HEK293T (cell line): ENCODE data around the gene PTPMT1.
"Not testable (repeated sequence)": the region's sequence is repeated elsewhere in the genome, so short reads cannot be mapped to it uniquely, and the experiment has no call there.

Source experiments
- CTCF ChIA-PET: fragments of 350-600 bp; formaldehyde crosslinking; extraction: SDS; loops from one replicate; lab custom pipeline; 2021; ENCODE audit warnings: antibody characterized with exemption, inconsistent platforms; lab: Yijun Ruan, JAX
- POLR2A ChIA-PET: fragments of 350-600 bp; formaldehyde crosslinking; extraction: SDS; loops from one replicate; lab custom pipeline; 2020; ENCODE audit warnings: antibody characterized with exemption, inconsistent platforms; lab: Yijun Ruan, JAX
- DNase-seq: peaks from one replicate; pipeline ENCODE4 v3.0.0; 2012; ENCODE audit warnings: mixed read lengths; ENCODE audit errors: extremely low spot score
- ARNT ChIP-seq: fragments of 450-650 bp; IDR thresholded peaks from 2 replicates; pipeline ENCODE4 v1.6.1; 2017; ENCODE audit warnings: mild to moderate bottlenecking
- BHLHE40 ChIP-seq: fragments of 450-650 bp; IDR thresholded peaks from 2 replicates; pipeline ENCODE4 v1.6.1; 2016; ENCODE audit warnings: mild to moderate bottlenecking, moderate library complexity, borderline replicate concordance
- CTBP1 ChIP-seq: fragments of 450-650 bp; IDR thresholded peaks from 2 replicates; pipeline ENCODE4 v1.6.1; 2016; ENCODE audit warnings: borderline replicate concordance
- ELF4 ChIP-seq: fragments of 450-650 bp; IDR thresholded peaks from 2 replicates; pipeline ENCODE4 v1.6.1; 2017; ENCODE audit warnings: antibody characterized with exemption
- FOXA1 ChIP-seq: fragments of 450-650 bp; IDR thresholded peaks from 2 replicates; pipeline ENCODE4 v1.6.1; 2016; ENCODE audit warnings: mild to moderate bottlenecking
- FOXK2 ChIP-seq: fragments of 450-650 bp; IDR thresholded peaks from 2 replicates; pipeline ENCODE4 v1.6.1; 2016; ENCODE audit warnings: mild to moderate bottlenecking
- FOXM1 ChIP-seq: fragments of 450-650 bp; IDR thresholded peaks from 2 replicates; pipeline ENCODE4 v1.6.1; 2017; ENCODE audit warnings: mild to moderate bottlenecking, borderline replicate concordance
- HDGF ChIP-seq: fragments of 450-650 bp; IDR thresholded peaks from 2 replicates; pipeline ENCODE4 v1.6.1; 2017; ENCODE audit warnings: antibody characterized with exemption, borderline replicate concordance
- L3MBTL2 ChIP-seq: fragments of 450-650 bp; conservative IDR thresholded peaks from 2 replicates; pipeline ENCODE4 v1.6.1; 2016; ENCODE audit warnings: mild to moderate bottlenecking
- LEF1 ChIP-seq: fragments of 450-650 bp; IDR thresholded peaks from 2 replicates; pipeline ENCODE4 v1.6.1; 2017; ENCODE audit warnings: mild to moderate bottlenecking, borderline replicate concordance
- NFRKB ChIP-seq: fragments of 450-650 bp; IDR thresholded peaks from 2 replicates; pipeline ENCODE4 v1.6.1; 2016; ENCODE audit warnings: mild to moderate bottlenecking, moderate library complexity
- PKNOX1 ChIP-seq: fragments of 450-650 bp; IDR thresholded peaks from 2 replicates; pipeline ENCODE4 v1.6.1; 2016
- SP1 ChIP-seq: fragments of 450-650 bp; IDR thresholded peaks from 2 replicates; pipeline ENCODE4 v1.6.1; 2017
- SUZ12 ChIP-seq: fragments of 450-650 bp; IDR thresholded peaks from 2 replicates; pipeline ENCODE4 v1.6.1; 2016; ENCODE audit warnings: mild to moderate bottlenecking
- TARDBP ChIP-seq: fragments of 450-650 bp; IDR thresholded peaks from 2 replicates; pipeline ENCODE4 v1.6.1; 2016
- ZNF384 ChIP-seq: fragments of 450-650 bp; IDR thresholded peaks from 2 replicates; pipeline ENCODE4 v1.6.1; 2016

The PTPMT1 gene

DNA sequence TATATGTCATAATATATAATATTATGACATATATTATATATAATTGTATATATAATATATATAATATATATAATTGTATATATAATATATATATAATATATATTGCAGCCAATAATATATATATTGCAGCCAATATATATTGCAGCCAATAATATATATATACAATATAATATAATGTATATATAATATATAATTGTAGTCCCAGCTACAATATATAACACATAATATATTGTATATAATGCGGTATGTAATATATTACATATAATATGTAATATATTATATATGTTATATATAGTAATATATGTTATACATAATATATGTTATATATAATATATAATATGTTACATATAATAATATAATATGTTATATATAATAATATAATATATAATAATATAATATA, 6.7 kb upstream of the PTPMT1 start:
- DNase-seq: no peak
- CTCF ChIA-PET: interaction anchor here (0.6 kb wide), 1 partner anchor 18 kb away, joined by 5 read pairs; no protein-coding TSS in a partner anchor
- POLR2A ChIA-PET: no interaction called here
- TF ChIP-seq SUZ12 (no peak), HDGF (no peak), FOXM1 (no peak), PKNOX1 (no peak), ZNF384 (no peak), NFRKB (no peak), LEF1 (no peak), TARDBP (no peak), FOXK2 (no peak), BHLHE40 (no peak), ELF4 (no peak), ARNT (no peak), SP1 (no peak)

GRCh38 chr11:47560426-47560825, 5.0 kb upstream of the PTPMT1 start:
- CTCF ChIA-PET: no interaction called here
- POLR2A ChIA-PET: no interaction called here
- DNase-seq: no peak

DNA sequence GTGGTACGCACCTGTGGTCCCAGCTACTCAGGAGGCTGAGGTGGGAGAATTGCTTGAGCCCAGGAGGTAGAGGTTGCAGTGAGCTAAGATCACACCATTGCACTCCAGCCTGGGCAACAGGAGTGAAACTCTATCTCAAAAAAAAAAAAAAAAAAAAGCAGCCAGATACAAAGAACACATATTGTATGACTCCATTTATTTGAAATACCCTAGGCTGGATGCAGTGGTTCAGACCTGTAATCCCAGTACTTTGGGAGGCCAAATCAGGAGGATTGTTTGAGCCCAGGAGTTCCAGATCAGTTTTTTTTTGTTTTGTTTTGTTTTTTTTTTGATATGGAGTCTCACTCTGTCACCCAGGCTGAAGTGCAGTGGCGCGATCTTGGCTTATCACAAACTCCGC, 3.0 kb upstream of the PTPMT1 start:
- POLR2A ChIA-PET, CTCF ChIA-PET, DNase-seq: not testable (repeated sequence)
- TF ChIP-seq ZNF384: peak; percentile 49; the same call in 1 of the 2 replicates

More at GRCh38 chr11:47560426-47560825, 5.0 kb upstream of the PTPMT1 start:
- TF ChIP-seq FOXM1 (no peak), ZNF384 (no peak), CTBP1 (no peak), LEF1 (no peak)

DNA sequence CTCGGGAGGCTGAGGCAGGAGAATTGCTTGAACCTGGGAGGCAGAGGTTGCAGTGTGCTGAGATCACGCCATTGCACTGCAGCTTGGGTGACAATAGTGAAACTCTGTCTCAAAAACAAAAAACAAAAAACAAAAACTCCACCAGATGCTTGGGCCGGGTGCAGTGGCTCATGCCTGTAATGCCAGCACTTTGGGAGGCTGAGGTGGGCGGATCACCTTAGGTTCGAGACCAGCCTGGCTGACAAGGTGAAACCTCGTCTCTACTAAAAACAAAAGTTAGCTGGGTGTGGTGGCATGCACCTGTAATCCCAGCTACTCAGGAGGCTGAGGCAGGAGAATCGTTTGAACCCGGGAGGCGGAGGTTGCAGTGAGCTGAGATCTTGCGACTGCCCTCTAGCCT, 1.0 kb upstream of the PTPMT1 start:
- DNase-seq: not testable (repeated sequence)
- ChIA-PET CTCF (interaction anchor here (1.2 kb wide), 1 partner anchor 13 kb away, joined by 4 read pairs; no protein-coding TSS in a partner anchor), POLR2A (interaction anchor here (0.7 to 3.3 kb wide), 8 partner anchors 9 to 804 kb away, joined by 3 to 20 read pairs (median 6); partner anchors contain the start of genes C1QTNF4, CELF1, KBTBD4 and NDUFS3)

DNA sequence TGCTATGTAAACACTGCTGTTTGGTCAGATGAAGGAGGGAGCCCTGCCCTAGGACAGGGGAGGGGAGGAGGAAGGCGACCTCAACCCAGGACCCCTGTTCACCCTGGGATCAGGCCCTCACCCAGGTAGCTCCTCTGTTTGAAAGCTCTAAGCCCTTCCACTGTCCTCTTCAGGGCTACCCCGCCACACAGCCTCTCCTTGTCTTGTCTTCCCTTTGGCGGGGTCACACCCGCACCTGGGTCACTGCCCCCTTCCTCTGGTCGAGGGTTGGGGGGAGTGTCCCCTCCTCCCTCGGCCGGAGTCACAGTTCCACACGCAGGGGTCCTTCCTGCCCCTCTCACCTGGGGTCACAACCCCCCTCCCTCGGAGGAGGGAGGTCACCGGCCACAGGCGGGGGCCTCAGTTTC, 463 bp upstream of the PTPMT1 start:
- ChIA-PET CTCF (interaction anchor here (1.0 to 1.2 kb wide), 2 partner anchors 13 to 52 kb away, joined by 3 to 4 read pairs; no protein-coding TSS in a partner anchor), POLR2A (interaction anchor here (1.0 to 3.3 kb wide), 8 partner anchors 9 to 55 kb away, joined by 3 to 20 read pairs (median 6); partner anchors contain the start of genes C1QTNF4, CELF1, KBTBD4 and NDUFS3)
- TF ChIP-seq ZNF384 (no peak), PKNOX1 (no peak), FOXM1 (no peak), FOXK2 (no peak), ELF4 (no peak), HDGF (no peak), L3MBTL2 (no peak), FOXA1 (no peak), ARNT (no peak)
- no peak for DNase-seq

GRCh38 chr11:47566149-47566698, 825 bp downstream of the PTPMT1 start:
- no peak for DNase-seq
- POLR2A ChIA-PET: interaction anchor here (2.2 to 3.3 kb wide), 3 partner anchors 11 to 14 kb away, joined by 7 to 20 read pairs (median 18); partner anchors contain the start of genes CELF1, KBTBD4 and NDUFS3
- TF ChIP-seq ZNF384: peak; percentile 72
- no peak for TF ChIP-seq SUZ12
- CTCF ChIA-PET: interaction anchor here (0.9 to 1.0 kb wide), 3 partner anchors 13 to 51 kb away, joined by 3 to 4 read pairs (median 4); no protein-coding TSS in a partner anchor

DNA sequence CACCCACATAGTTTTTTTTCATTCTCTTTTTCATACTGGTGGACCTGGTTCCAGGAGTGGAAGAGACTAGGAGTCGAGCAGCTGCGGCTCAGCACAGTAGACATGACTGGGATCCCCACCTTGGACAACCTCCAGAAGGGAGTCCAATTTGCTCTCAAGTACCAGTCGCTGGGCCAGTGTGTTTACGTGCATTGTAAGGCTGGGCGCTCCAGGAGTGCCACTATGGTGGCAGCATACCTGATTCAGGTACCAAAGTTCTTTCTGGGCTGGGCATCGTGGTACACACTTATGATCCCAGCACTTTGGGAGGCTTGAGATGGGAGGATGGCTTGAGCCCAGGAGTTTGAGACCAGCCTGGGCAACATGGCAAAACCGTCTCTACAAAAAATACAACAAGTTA, 4.2 kb downstream of the PTPMT1 start:
- DNase-seq: no peak
- ChIA-PET POLR2A (interaction anchor here (1.5 kb wide), 1 partner anchor 9 kb away, joined by 4 read pairs; the partner anchor contains the start of genes KBTBD4 and NDUFS3), CTCF (no interaction called here)
- TF ChIP-seq PKNOX1 (no peak), ARNT (no peak), CTBP1 (no peak), NFRKB (no peak), BHLHE40 (no peak), FOXM1 (no peak), SUZ12 (no peak), ZNF384 (no peak), LEF1 (no peak), SP1 (no peak), HDGF (no peak), TARDBP (no peak)
